DOHH2 (cell line): ENCODE measurements around the gene SF3B3.

Experiments used
- EZH2phosphoT487 ChIP-seq: fragments of 200-600 bp; sonication (generic); IDR thresholded peaks from 2 replicates; pipeline ENCODE4 v1.6.1; 2017; ENCODE audit warnings: borderline replicate concordance, mild to moderate bottlenecking, antibody characterized with exemption, low read length, moderate library complexity, mixed read lengths
- TF ChIP-seq, protein P1 (sequence below): fragments of 200-600 bp; sonication (generic); IDR thresholded peaks from one replicate; pipeline ENCODE4 v1.5.1; 2014; ENCODE audit warnings: antibody characterized with exemption, mild to moderate bottlenecking, low read depth, low read length; ENCODE audit not compliant: poor library complexity, severe bottlenecking

GRCh38 chr16:70571623-70572022, 48.0 kb downstream of the SF3B3 start:
- TF ChIP-seq, protein P1, sequence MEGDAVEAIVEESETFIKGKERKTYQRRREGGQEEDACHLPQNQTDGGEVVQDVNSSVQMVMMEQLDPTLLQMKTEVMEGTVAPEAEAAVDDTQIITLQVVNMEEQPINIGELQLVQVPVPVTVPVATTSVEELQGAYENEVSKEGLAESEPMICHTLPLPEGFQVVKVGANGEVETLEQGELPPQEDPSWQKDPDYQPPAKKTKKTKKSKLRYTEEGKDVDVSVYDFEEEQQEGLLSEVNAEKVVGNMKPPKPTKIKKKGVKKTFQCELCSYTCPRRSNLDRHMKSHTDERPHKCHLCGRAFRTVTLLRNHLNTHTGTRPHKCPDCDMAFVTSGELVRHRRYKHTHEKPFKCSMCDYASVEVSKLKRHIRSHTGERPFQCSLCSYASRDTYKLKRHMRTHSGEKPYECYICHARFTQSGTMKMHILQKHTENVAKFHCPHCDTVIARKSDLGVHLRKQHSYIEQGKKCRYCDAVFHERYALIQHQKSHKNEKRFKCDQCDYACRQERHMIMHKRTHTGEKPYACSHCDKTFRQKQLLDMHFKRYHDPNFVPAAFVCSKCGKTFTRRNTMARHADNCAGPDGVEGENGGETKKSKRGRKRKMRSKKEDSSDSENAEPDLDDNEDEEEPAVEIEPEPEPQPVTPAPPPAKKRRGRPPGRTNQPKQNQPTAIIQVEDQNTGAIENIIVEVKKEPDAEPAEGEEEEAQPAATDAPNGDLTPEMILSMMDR, result no peak
- no peak for TF ChIP-seq EZH2phosphoT487
